BE2C (cell line): ENCODE results near the gene GP2.

Source experiments
- DNase-seq: peaks from one replicate; pipeline ENCODE4 v3.0.0-alpha.2; 2020
- H3K27me3 ChIP-seq: fragments of 250-450 bp; sonication (Bioruptor Pico); 2 replicates; pipeline ENCODE4 v1.5.1; 2020; ENCODE audit warnings: mild to moderate bottlenecking
- H3K36me3 ChIP-seq: fragments of 250-450 bp; sonication (Bioruptor Pico); 2 replicates; pipeline ENCODE4 v1.5.1; 2020; ENCODE audit warnings: mild to moderate bottlenecking
- H3K4me1 ChIP-seq: fragments of 250-450 bp; sonication (Bioruptor Pico); 2 replicates; pipeline ENCODE4 v1.5.1; 2020
- H3K4me3 ChIP-seq: 2 replicates; pipeline ENCODE4 v1.5.1; 2011; ENCODE audit warnings: low read depth, low read length
- H3K9me3 ChIP-seq: fragments of 250-450 bp; sonication (Bioruptor Pico); 2 replicates; pipeline ENCODE4 v1.5.1; 2020
- CTCF ChIP-seq: IDR thresholded peaks from 2 replicates; pipeline ENCODE4 v1.5.1; 2012; ENCODE audit warnings: mild to moderate bottlenecking, low read depth, low read length

The GP2 gene

GRCh38 chr16:20307791-20308190 is 19.5 kb downstream of the GP2 start:
- H3K9me3 ChIP-seq = no peaks in the 10 kb centered on the region
- no peak for DNase-seq
- H3K4me3 ChIP-seq = no peak overlapping the region
- no peaks in the 10 kb centered on the region for H3K27me3 ChIP-seq
- TF ChIP-seq CTCF = no peak
- no peaks in the 10 kb centered on the region for H3K36me3 ChIP-seq
- no peaks in the 10 kb centered on the region for H3K4me1 ChIP-seq

GRCh38 chr16:20307240-20307671 is 20.1 kb downstream of the GP2 start:
- no peaks in the 10 kb centered on the region for H3K4me1 ChIP-seq
- H3K36me3 ChIP-seq = no peaks in the 10 kb centered on the region
- DNase-seq = no peak
- H3K9me3 ChIP-seq = no peaks in the 10 kb centered on the region
- TF ChIP-seq CTCF = no peak
- no peaks in the 10 kb centered on the region for H3K27me3 ChIP-seq
- no peak overlapping the region for H3K4me3 ChIP-seq

GRCh38 chr16:20306401-20306800 is 20.9 kb downstream of the GP2 start:
- DNase-seq = no peak
- H3K4me3 ChIP-seq = no peak overlapping the region
- no peaks in the 10 kb centered on the region for H3K36me3 ChIP-seq
- H3K9me3 ChIP-seq = no peaks in the 10 kb centered on the region
- no peak for TF ChIP-seq CTCF
- H3K27me3 ChIP-seq = no peaks in the 10 kb centered on the region
- H3K4me1 ChIP-seq = no peaks in the 10 kb centered on the region

- Histone ChIP-seq H3K4me3 (no peak overlapping the region), H3K27me3 (no peaks in the 10 kb centered on the region), H3K9me3 (no peaks in the 10 kb centered on the region), H3K36me3 (no peaks in the 10 kb centered on the region), H3K4me1 (no peaks in the 10 kb centered on the region)
- TF ChIP-seq CTCF = no peak
- no peak for DNase-seq
These were observed 24.3 kb downstream of the GP2 start for GRCh38 chr16:20303012-20303411.

GRCh38 chr16:20302389-20302788 is 24.9 kb downstream of the GP2 start:
- no peak for DNase-seq
- no peaks in the 10 kb centered on the region for H3K4me1 ChIP-seq
- no peaks in the 10 kb centered on the region for H3K9me3 ChIP-seq
- no peaks in the 10 kb centered on the region for H3K36me3 ChIP-seq
- H3K4me3 ChIP-seq = no peak overlapping the region
- no peaks in the 10 kb centered on the region for H3K27me3 ChIP-seq
- TF ChIP-seq CTCF = no peak

GRCh38 chr16:20301840-20302239 is 25.5 kb downstream of the GP2 start:
- Histone ChIP-seq H3K27me3 (no peaks in the 10 kb centered on the region), H3K9me3 (no peaks in the 10 kb centered on the region), H3K36me3 (no peaks in the 10 kb centered on the region), H3K4me1 (no peaks in the 10 kb centered on the region), H3K4me3 (no peak overlapping the region)
- no peak for DNase-seq
- TF ChIP-seq CTCF = no peak
